Measurements from ENCODE around the gene TMBIM1. TPM values are rescaled to one million over a fixed set of nuclear protein-coding genes. Genes with fewer than 3 reads are reported as not detected.
"Not testable (repeated sequence)": the region's sequence is repeated elsewhere in the genome, so short reads cannot be mapped to it uniquely, and the experiment has no call there.

TMBIM1 gene
- total RNA-seq, 1 donor from 2014 or later = 73.7 TPM

DNA sequence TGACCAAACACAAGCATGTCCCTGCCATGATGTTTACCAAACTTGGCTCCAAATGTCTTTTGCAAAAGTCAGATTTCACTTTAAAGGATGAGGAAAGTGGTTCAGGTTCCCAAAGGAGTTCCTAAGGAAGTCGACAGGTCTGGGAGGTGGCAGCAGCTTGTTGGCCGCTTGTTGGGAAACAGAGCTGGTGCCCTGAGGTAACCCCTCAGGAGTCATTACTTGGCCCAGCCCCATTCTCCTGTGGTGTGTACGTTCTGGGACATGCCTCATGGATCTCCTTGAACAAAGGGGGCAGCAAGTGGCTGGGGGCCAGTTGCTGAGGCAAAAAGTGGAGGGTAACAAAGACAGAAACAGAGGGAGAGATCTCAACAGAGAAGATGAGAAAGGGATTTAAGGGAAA lies 10.9 kb downstream of the TMBIM1 start:
- peaks cover 26% of the 10 kb centered on the region for H3K4me1 Mint-ChIP-seq (ENCODE audit: low read depth)
- H3K36me3 Mint-ChIP-seq (ENCODE audit: low read depth) = peaks cover 53% of the 10 kb centered on the region
- H3K27ac Mint-ChIP-seq = no peak overlapping the region
- intact Hi-C loops (cut with micrococcal nuclease) = loop anchor here (10.0 kb wide), 2 partner anchors 373 to 613 kb away; partner anchors contain the start of genes BCS1L and ZNF142
- no peaks in the 10 kb centered on the region for H3K27me3 Mint-ChIP-seq (ENCODE audit: low read depth)
- no peaks in the 10 kb centered on the region for H3K9me3 Mint-ChIP-seq
- no peak for DNase-seq (ENCODE audit: low spot score)
- H3K4me3 Mint-ChIP-seq (ENCODE audit: low read depth) = no peak overlapping the region

DNA sequence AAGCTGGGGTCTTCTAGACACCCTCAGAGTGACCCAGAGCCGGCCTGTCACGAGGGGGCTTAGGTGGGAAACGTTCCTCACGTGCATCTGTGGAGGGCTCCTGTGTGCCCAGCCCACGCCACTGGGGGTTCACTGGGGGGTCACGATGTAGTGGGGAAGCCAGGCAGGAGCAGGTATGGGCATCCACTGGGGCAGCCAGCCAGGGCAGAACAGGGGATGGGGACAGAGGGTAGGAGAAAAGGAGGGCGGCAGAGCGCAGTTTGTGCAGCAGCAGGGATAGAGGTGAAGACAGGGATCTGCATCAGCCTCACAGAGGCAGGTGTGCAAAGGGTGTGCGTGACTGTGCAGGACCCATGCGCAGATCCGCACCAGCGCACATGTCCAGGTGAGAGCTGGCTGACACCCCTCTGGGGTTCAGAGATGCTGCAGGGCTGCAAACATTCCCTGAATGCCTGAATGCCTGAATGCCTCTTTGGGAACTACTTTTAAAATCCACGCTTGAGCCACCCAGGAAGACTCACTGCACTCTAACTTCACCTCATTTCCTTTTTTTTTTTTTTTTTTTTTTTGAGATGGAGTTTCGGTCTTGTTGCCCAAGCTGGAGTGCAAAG lies 11.9 kb downstream of the TMBIM1 start:
- no peak overlapping the region for H3K27ac Mint-ChIP-seq
- no peak overlapping the region for H3K4me3 Mint-ChIP-seq (ENCODE audit: low read depth)
- H3K4me1 Mint-ChIP-seq (ENCODE audit: low read depth) = peaks cover 17% of the 10 kb centered on the region
- H3K36me3 Mint-ChIP-seq (ENCODE audit: low read depth) = peaks cover 58% of the 10 kb centered on the region
- H3K27me3 Mint-ChIP-seq (ENCODE audit: low read depth) = no peaks in the 10 kb centered on the region
- no peak for DNase-seq (ENCODE audit: low spot score)
- intact Hi-C loops (cut with micrococcal nuclease) = loop anchor here (10.0 kb wide), 2 partner anchors 374 to 614 kb away; partner anchors contain the start of genes BCS1L and ZNF142
- H3K9me3 Mint-ChIP-seq = no peaks in the 10 kb centered on the region

DNA sequence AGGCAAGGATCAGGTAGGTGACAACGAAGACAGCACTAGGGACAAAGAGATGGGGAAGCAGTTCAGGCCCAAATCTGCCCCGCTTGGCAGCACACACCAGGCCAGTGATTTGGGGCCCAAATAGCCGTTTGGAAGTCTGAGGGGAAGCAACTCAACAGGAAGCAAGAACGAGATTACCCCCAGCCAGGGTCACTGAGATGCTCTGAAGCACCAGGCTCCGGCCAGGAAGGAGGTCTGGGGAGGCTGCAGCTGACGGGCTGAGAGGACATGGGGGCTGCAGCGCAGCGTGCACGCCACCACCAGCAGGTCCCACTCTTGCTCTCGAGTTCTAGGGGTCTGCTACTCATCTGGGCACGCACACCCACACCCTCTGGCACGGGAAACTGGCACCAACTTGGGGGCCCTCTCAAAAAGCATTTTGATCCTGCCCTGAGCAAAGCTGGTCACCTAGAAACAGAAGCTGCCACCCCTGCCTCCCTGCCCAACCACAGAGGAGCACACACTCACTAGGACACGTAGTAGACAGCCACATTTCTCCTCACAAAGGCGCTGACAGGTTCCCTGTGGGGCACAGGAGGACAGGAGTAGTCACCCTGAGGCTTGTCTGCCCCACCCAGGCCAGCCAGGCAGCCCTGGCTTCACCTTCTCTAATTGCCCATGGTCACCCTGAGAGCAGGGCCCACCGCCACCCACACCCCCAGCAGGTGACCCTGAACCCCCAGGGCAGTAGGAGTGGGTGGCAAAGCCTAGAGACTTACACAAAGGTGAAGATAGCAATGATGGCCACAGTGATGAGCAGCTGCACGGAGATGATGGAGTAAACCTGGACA lies 13.6 kb downstream of the TMBIM1 start:
- Mint-ChIP-seq H3K36me3 (ENCODE audit: low read depth) (peaks cover 66% of the 10 kb centered on the region), H3K9me3 (no peaks in the 10 kb centered on the region), H3K27ac (no peak overlapping the region), H3K4me1 (ENCODE audit: low read depth) (peaks cover 5% of the 10 kb centered on the region), H3K27me3 (ENCODE audit: low read depth) (no peaks in the 10 kb centered on the region), H3K4me3 (ENCODE audit: low read depth) (no peak overlapping the region)
- no peak for DNase-seq (ENCODE audit: low spot score)
- intact Hi-C loops (cut with micrococcal nuclease) = no loop called here

DNA sequence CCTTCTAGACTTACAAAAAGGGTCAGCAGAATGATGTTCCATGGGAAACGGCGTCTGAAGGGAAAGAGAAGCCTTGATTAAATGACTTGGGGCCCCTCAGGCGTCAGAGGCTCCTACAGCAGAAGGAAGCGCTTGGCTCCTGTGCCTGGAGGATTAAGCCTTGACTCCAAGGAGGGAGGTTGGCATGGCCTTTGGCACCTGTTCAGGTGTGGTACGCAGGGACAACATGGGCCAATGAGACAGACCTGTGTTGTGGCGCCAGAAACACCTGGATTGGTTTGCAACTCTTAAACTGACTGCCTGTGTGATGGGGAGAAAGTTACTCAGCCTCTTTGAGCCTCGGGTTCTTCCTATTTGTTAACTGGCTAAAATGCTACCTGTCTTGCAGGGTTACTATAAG lies 14.4 kb downstream of the TMBIM1 start:
- peaks cover 64% of the 10 kb centered on the region for H3K36me3 Mint-ChIP-seq (ENCODE audit: low read depth)
- no peak overlapping the region for H3K4me3 Mint-ChIP-seq (ENCODE audit: low read depth)
- no peaks in the 10 kb centered on the region for H3K4me1 Mint-ChIP-seq (ENCODE audit: low read depth)
- no peaks in the 10 kb centered on the region for H3K9me3 Mint-ChIP-seq
- H3K27ac Mint-ChIP-seq = no peak overlapping the region
- intact Hi-C loops (cut with micrococcal nuclease) = no loop called here
- no peak for DNase-seq (ENCODE audit: low spot score)
- H3K27me3 Mint-ChIP-seq (ENCODE audit: low read depth) = no peaks in the 10 kb centered on the region

DNA sequence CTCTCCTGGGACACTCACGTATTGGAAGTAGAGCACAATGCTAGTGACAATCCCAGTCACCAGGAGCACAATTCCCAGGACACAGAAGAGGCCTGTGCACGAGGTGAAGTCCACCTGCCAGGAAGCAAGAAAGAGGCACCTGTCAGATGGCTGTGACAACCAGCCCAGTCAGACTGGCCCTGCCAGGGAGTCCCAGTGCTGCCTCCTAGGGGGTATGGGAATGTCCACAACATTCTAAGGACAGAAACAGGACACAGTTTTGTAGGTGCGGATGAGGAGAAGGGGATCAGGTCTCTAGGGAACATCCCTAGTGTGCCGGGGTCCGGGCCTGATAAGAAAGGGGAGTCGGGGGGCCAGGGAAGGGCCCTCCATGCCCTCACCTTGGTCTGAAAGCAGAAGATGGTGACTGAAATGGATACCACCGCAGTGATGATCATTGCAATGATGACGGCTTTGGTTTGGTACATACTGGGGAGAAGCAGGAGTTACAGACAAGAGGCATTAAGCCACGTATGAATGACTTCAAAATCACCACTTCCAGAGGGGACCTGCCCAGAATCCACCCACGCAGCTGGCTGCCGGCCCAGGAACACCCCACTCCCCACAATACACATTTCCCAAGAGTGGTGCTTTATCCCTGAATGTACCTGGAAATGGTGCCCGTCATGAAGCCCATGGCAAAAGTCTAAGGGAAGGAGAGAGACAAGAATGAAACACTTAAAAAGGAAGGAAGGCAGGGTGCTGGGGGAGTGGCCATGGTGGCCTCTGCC lies 15.1 kb downstream of the TMBIM1 start:
- Mint-ChIP-seq H3K27me3 (ENCODE audit: low read depth) (no peaks in the 10 kb centered on the region), H3K4me3 (ENCODE audit: low read depth) (no peak overlapping the region), H3K27ac (peak overlapping the region; percentile 13), H3K4me1 (ENCODE audit: low read depth) (peaks cover 2% of the 10 kb centered on the region), H3K9me3 (no peaks in the 10 kb centered on the region), H3K36me3 (ENCODE audit: low read depth) (peaks cover 61% of the 10 kb centered on the region)
- intact Hi-C loops (cut with micrococcal nuclease) = no loop called here
- DNase-seq (ENCODE audit: low spot score) = no peak

DNA sequence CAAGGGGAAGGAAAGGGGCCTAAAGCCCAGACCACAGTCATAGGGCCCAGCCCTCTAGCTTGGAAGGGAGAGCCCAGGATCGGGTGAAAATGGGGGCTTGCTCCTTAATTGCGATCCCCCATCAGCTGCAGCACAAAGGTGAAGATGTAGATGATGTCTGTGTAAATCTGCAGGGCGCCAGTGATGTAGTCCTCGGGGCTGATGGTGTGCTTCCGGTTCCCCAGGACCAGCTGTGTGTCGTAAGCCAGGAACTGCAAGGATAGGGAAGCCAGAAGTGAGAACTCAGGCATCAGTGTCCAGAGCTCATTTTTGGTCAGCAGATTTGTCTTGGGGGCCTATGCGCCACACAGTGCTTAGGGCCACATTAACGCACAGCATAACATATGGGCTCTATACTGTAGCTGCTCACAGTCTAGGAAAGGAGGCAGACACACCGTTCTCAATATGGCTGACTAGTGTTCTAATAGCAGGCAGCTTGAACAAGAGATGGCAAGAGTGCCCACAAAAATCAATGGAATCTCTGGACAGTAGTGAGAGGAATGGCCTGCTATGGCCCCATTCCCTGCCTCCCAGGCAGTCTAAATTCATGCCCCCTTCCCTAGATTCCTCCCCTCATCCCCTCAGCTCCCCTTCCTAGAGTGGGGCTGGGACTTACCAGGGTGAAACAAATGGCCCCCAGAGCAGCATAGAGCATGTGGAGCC lies 16.8 kb downstream of the TMBIM1 start:
- Mint-ChIP-seq H3K36me3 (ENCODE audit: low read depth) (peaks cover 56% of the 10 kb centered on the region), H3K4me3 (ENCODE audit: low read depth) (no peak overlapping the region), H3K27ac (no peak overlapping the region)

DNA sequence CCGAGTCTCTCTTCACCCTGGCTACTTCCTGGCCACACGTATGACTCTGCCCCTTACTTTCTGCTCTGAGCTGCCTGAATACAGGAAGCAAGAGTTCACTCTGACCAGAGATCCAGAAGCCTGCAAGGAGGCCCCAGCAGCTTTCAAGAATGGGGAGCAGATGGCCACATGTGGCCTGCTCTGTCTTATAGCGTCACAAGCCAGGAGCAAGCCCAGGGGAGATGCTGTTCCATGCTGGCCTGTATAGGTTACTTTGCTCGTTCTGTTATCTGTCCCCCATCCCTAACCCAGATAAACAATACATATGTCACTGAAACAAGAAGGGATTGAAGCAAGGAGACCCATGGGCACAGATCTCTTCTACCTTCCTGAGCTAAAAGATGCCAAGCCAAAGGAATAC lies 17.7 kb downstream of the TMBIM1 start:
- intact Hi-C loops (cut with micrococcal nuclease) = loop anchor here (5.0 kb wide), 1 partner anchor 1113 kb away; the partner anchor contains the start of gene DNPEP
- no peaks in the 10 kb centered on the region for H3K9me3 Mint-ChIP-seq
- no peak overlapping the region for H3K27ac Mint-ChIP-seq
- no peak for DNase-seq (ENCODE audit: low spot score)
- no peaks in the 10 kb centered on the region for H3K27me3 Mint-ChIP-seq (ENCODE audit: low read depth)
- H3K4me3 Mint-ChIP-seq (ENCODE audit: low read depth) = no peak overlapping the region
- H3K4me1 Mint-ChIP-seq (ENCODE audit: low read depth) = peaks cover 16% of the 10 kb centered on the region
- H3K36me3 Mint-ChIP-seq (ENCODE audit: low read depth) = peaks cover 47% of the 10 kb centered on the region

More for the DNA sequence above, 16.8 kb downstream of the TMBIM1 start:
- DNase-seq (ENCODE audit: low spot score) = no peak
- H3K4me1 Mint-ChIP-seq (ENCODE audit: low read depth) = peaks cover 16% of the 10 kb centered on the region
- H3K9me3 Mint-ChIP-seq = no peaks in the 10 kb centered on the region
- H3K27me3 Mint-ChIP-seq (ENCODE audit: low read depth) = no peaks in the 10 kb centered on the region
- intact Hi-C loops (cut with micrococcal nuclease) = no loop called here

DNA sequence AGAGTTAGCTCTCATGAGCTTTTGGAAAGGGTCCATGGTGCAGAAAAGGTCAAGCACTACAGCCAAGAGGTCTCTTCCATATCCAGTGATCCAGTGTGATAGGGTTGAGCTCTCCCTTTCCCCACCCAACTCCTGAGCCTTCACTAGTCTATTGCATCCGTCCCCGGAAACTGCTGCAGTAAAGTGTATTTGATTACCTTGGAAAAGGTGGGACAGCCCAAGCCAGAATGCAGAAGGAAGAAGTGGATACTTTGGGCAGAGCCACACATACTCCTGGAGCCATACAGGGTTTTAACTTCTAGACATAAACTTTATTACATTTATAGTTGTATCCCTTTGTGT lies 18.4 kb downstream of the TMBIM1 start:
- no peaks in the 10 kb centered on the region for H3K27me3 Mint-ChIP-seq (ENCODE audit: low read depth)
- peak overlapping the region; percentile 43 for H3K27ac Mint-ChIP-seq
- H3K4me3 Mint-ChIP-seq (ENCODE audit: low read depth) = no peak overlapping the region
- H3K9me3 Mint-ChIP-seq = no peaks in the 10 kb centered on the region
- H3K4me1 Mint-ChIP-seq (ENCODE audit: low read depth) = peaks cover 20% of the 10 kb centered on the region
- intact Hi-C loops (cut with micrococcal nuclease) = loop anchor here (5.0 kb wide), 1 partner anchor 1113 kb away; the partner anchor contains the start of gene DNPEP
- H3K36me3 Mint-ChIP-seq (ENCODE audit: low read depth) = peaks cover 50% of the 10 kb centered on the region
- DNase-seq (ENCODE audit: low spot score) = no peak

DNA sequence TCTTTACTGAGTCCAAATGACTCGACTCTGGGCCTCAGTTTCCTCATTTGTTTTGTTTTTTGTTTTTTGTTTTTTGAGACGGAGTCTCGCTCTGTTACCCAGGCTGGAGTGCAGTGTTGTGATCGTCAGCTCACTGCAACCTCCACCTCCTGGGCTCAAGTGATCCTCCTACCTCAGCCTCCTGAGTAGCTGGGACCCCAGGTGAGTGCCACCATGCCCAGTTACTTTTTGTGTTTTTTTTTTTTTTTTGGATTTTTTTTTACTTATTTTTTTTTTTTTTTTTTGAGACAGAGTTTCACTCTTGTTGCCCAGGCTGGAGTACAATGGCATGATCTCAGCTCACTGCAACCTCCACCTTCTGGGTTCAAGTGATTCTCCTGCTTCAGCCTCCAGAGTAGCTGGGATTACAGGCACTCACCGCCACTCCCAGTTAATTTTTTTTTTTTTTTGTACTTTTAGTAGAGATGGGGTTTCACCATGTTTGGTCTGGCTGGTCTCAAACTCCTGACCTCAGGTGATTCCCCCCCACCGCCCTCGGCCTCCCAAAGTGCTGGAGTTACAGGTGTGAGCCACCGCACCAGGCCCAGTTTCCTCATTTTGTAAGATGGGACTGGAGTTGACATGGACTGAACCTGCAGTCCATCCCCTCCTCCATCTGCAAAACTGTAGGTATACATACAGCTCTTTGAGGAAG lies 18.9 kb downstream of the TMBIM1 start:
- not testable (repeated sequence) for H3K9me3 Mint-ChIP-seq; H3K4me3 Mint-ChIP-seq (ENCODE audit: low read depth); DNase-seq (ENCODE audit: low spot score); H3K27me3 Mint-ChIP-seq (ENCODE audit: low read depth)
- H3K27ac Mint-ChIP-seq = peak overlapping the region; percentile 43
- H3K36me3 Mint-ChIP-seq (ENCODE audit: low read depth) = peaks cover 48% of the 10 kb centered on the region
- intact Hi-C loops (cut with micrococcal nuclease) = loop anchor here (5.0 kb wide), 1 partner anchor 1114 kb away; the partner anchor contains the start of gene DNPEP
- peaks cover 20% of the 10 kb centered on the region for H3K4me1 Mint-ChIP-seq (ENCODE audit: low read depth)

DNA sequence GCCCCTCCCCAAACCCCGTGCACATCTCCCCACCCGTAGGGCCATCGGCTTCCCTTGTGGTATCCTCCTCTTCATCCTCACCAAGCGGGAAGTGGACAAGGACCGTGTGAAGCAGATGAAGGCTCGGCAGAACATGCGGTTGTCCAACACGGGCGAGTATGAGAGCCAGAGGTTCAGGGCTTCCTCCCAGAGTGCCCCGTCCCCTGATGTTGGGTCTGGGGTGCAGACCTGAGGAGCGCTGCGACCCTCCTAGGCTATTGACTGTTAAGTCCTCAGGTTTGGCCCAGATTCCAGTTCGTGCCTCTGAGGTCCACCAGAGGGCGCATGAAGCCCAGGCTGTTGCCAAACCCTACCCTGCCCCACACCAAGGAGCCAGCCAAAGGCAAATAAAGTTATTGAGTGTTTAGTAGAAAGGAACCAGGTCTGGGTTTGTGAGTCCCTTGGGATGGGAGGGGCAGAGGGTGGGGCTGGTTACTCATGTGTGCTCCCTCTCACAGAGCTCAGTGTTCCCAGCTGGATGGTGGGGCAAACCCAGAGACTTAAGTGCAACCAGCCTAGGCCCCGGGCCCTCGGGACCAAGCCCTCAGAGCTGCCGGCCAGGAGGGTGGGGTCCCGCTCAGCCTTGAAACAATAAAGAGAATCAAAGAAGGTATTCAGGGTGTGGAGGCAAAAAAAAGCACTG lies 19.6 kb downstream of the TMBIM1 start:
- Mint-ChIP-seq H3K27me3 (ENCODE audit: low read depth) (no peaks in the 10 kb centered on the region), H3K4me3 (ENCODE audit: low read depth) (no peak overlapping the region), H3K9me3 (no peaks in the 10 kb centered on the region), H3K4me1 (ENCODE audit: low read depth) (peaks cover 20% of the 10 kb centered on the region), H3K27ac (no peak overlapping the region), H3K36me3 (ENCODE audit: low read depth) (peaks cover 47% of the 10 kb centered on the region)
- intact Hi-C loops (cut with micrococcal nuclease) = loop anchor here (1.0 to 5.0 kb wide), 3 partner anchors 84 to 1115 kb away; partner anchors contain the start of genes CATIP and DNPEP
- peak; percentile 66 for DNase-seq (ENCODE audit: low spot score)

DNA sequence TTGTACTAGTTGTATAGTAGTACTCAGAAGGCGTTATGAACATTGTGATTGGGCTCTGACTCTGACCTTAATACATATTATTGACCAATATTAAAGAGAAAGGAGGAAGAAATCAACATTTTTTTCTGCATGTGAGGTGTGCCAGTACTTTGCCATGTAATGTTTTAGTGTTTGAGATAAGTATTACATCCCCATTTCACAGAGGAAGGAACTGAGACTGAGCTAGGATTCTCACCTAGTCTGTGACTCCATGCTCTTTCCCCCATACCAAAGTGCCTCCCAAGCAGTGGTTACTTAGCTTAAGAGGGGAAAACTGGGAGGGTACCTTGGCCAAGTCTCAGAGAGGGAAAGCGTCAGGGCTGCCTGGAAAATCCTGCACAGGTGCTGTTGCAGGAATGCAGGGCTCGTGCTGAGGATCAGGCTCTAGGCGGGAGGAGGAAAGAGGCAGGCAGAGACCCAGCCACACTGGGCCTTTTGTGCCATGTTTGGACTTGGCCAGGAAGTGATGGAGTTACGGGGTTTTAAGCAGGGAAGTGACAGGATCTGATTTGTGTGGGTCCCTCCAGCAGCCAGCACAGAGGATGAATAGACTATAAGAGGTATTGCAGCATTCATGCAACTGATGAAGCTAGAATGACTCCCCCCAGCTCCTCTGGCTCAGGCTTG lies 20.3 kb downstream of the TMBIM1 start:
- Mint-ChIP-seq H3K27me3 (ENCODE audit: low read depth) (no peaks in the 10 kb centered on the region), H3K27ac (no peak overlapping the region), H3K4me3 (ENCODE audit: low read depth) (peak overlapping the region; percentile 94), H3K9me3 (no peaks in the 10 kb centered on the region), H3K4me1 (ENCODE audit: low read depth) (peaks cover 20% of the 10 kb centered on the region), H3K36me3 (ENCODE audit: low read depth) (peaks cover 47% of the 10 kb centered on the region)
- intact Hi-C loops (cut with micrococcal nuclease) = loop anchor here (1.0 to 5.0 kb wide), 4 partner anchors 45 to 1115 kb away; partner anchors contain the start of genes CATIP and DNPEP
- DNase-seq (ENCODE audit: low spot score) = no peak
